Measurements from ENCODE around the gene SPRED1. TPM values are rescaled to one million over a fixed set of nuclear protein-coding genes. Genes with fewer than 3 reads are reported as not detected.

The SPRED1 gene
- polyA plus RNA-seq, 3 donors: 2.5 to 3.3 (median 3.2) TPM

- H3K9ac ChIP-seq (ENCODE audit: insufficient read depth, low read length, poor library complexity, severe bottlenecking): no peak overlapping the region
- no peak for TF ChIP-seq CTCF (IDR thresholded peaks at IDR 0.05)
- H3K27me3 ChIP-seq (ENCODE audit: control insufficient read depth in 2 of 2, insufficient read depth in 2 of 2, low read length in 2 of 2): no peaks in the 10 kb centered on the region
- H3K79me2 ChIP-seq (ENCODE audit: insufficient read depth, low read length): no peaks in the 10 kb centered on the region
- no peak overlapping the region for H3K4me2 ChIP-seq (replicated peaks; ENCODE audit: extremely low read depth, low read length, poor library complexity, severe bottlenecking)
- no peaks in the 10 kb centered on the region for H3K36me3 ChIP-seq (replicated peaks in 1 of 2; ENCODE audit: control insufficient read depth in 1 of 2, insufficient read depth in 2 of 2, low read length in 2 of 2)
- H3K9me3 ChIP-seq (replicated peaks in 1 of 2; ENCODE audit: control insufficient read depth in 1 of 2, insufficient read depth in 1 of 2, low read length in 2 of 2): no peaks in the 10 kb centered on the region
- WGBS (ENCODE audit: insufficient coverage): 100% methylated on average over 2 of the region's 7 CpGs
- peaks cover 1 to 9% (median 4%) of the 10 kb centered on the region in 7 donors for H3K9me3 Mint-ChIP-seq
- peaks cover 4% of the 10 kb centered on the region for H3K4me1 Mint-ChIP-seq
- H3K4me1 ChIP-seq (ENCODE audit: control insufficient read depth in 1 of 2, insufficient read depth in 2 of 2, low read length in 2 of 2): no peaks in the 10 kb centered on the region
- H3K27me3 Mint-ChIP-seq (ENCODE audit: low read depth in 3 of 3): no peaks in the 10 kb centered on the region
- H3K36me3 Mint-ChIP-seq: peaks cover 0 to 5% of the 10 kb centered on the region in 2 donors
- no peak for DNase-seq
- H3K4me3 ChIP-seq (replicated peaks in 1 of 3; ENCODE audit: low read depth in 2 of 3, low read length in 3 of 3): no peak overlapping the region
- peaks cover 61% of the 10 kb centered on the region for H4K20me1 ChIP-seq (ENCODE audit: insufficient read depth, low read length)
- no peak overlapping the region for H2AFZ ChIP-seq (ENCODE audit: insufficient read depth, low read depth, low read length, poor library complexity, severe bottlenecking)
- H3K27ac ChIP-seq (ENCODE audit: low read depth in 1 of 2, low read length in 2 of 2): no peak overlapping the region
- intact Hi-C loops (cut with micrococcal nuclease): no loop called here
- H3K4me3 Mint-ChIP-seq: no peak overlapping the region
- peak overlapping the region in 1 of 7 donors; percentile 9 for H3K27ac Mint-ChIP-seq
These were observed 13.8 kb downstream of the SPRED1 start for GRCh38 chr15:38266247-38266986.

- Histone ChIP-seq H3K4me1 (ENCODE audit: control insufficient read depth in 1 of 2, insufficient read depth in 2 of 2, low read length in 2 of 2) (no peaks in the 10 kb centered on the region), H3K9me3 (replicated peaks in 1 of 2; ENCODE audit: control insufficient read depth in 1 of 2, insufficient read depth in 1 of 2, low read length in 2 of 2) (no peaks in the 10 kb centered on the region), H4K20me1 (ENCODE audit: insufficient read depth, low read length) (peaks cover 64% of the 10 kb centered on the region), H3K27ac (ENCODE audit: low read depth in 1 of 2, low read length in 2 of 2) (no peak overlapping the region), H3K27me3 (ENCODE audit: control insufficient read depth in 2 of 2, insufficient read depth in 2 of 2, low read length in 2 of 2) (no peaks in the 10 kb centered on the region), H3K9ac (ENCODE audit: insufficient read depth, low read length, poor library complexity, severe bottlenecking) (no peak overlapping the region), H3K79me2 (ENCODE audit: insufficient read depth, low read length) (no peaks in the 10 kb centered on the region), H3K4me2 (replicated peaks; ENCODE audit: extremely low read depth, low read length, poor library complexity, severe bottlenecking) (no peak overlapping the region), H3K36me3 (replicated peaks in 1 of 2; ENCODE audit: control insufficient read depth in 1 of 2, insufficient read depth in 2 of 2, low read length in 2 of 2) (no peaks in the 10 kb centered on the region), H3K4me3 (replicated peaks in 1 of 3; ENCODE audit: low read depth in 2 of 3, low read length in 3 of 3) (no peak overlapping the region), H2AFZ (ENCODE audit: insufficient read depth, low read depth, low read length, poor library complexity, severe bottlenecking) (no peak overlapping the region)
- no peak for DNase-seq
- no peak for TF ChIP-seq CTCF (IDR thresholded peaks at IDR 0.05)
- Mint-ChIP-seq H3K9me3 (peaks cover 1 to 10% (median 5%) of the 10 kb centered on the region in 7 donors), H3K27ac (no peak overlapping the region), H3K4me1 (peaks cover 4% of the 10 kb centered on the region), H3K36me3 (peaks cover 0 to 5% of the 10 kb centered on the region in 2 donors), H3K27me3 (ENCODE audit: low read depth in 3 of 3) (no peaks in the 10 kb centered on the region), H3K4me3 (no peak overlapping the region)
- intact Hi-C loops (cut with micrococcal nuclease): no loop called here
- WGBS (ENCODE audit: insufficient coverage): no CpG with 5 or more reads among the region's 3 CpGs
These were observed 14.9 kb downstream of the SPRED1 start for GRCh38 chr15:38267421-38268022.

Data from CD14-positive monocyte (primary cell).